Mucosa of rectum (tissue), 2 donors: Measurements from ENCODE around the gene PAQR8.
A peak's percentile ranks its signal among the peaks of the same experiment; 100 is the strongest.

Experiments
- H3K27ac ChIP-seq, 2 donors: one replicate each; pipeline ENCODE4 v1.7.0; 2013; ENCODE audit warnings: inconsistent platforms in 2 of 2, low read depth in 2 of 2, low read length in 2 of 2
- H3K27me3 ChIP-seq, 2 donors: one replicate each; pipeline ENCODE4 v1.7.0; 2013; ENCODE audit warnings: low read length in 2 of 2; ENCODE audit not compliant: control insufficient read depth in 2 of 2, insufficient read depth in 2 of 2
- H3K36me3 ChIP-seq, 2 donors: one replicate each; pipeline ENCODE4 v1.7.0; 2013; ENCODE audit warnings: low read length in 2 of 2; ENCODE audit not compliant: control insufficient read depth in 2 of 2, insufficient read depth in 2 of 2
- H3K4me1 ChIP-seq, 2 donors: one replicate each; pipeline ENCODE4 v1.7.0; 2013; ENCODE audit warnings: low read length in 2 of 2, mild to moderate bottlenecking in 1 of 2; ENCODE audit not compliant: control insufficient read depth in 2 of 2, insufficient read depth in 2 of 2
- H3K4me3 ChIP-seq, 2 donors: one replicate each; pipeline ENCODE4 v1.7.0; 2013; ENCODE audit warnings: low read length in 2 of 2
- H3K9ac ChIP-seq, 2 donors: one replicate each; pipeline ENCODE4 v1.7.0; 2013; ENCODE audit warnings: low read length in 2 of 2, low read depth in 1 of 2, mild to moderate bottlenecking in 1 of 2
- H3K9me3 ChIP-seq, 2 donors: one replicate each; pipeline ENCODE4 v1.7.0; 2013; ENCODE audit warnings: low read length in 2 of 2; ENCODE audit not compliant: control insufficient read depth in 2 of 2
- donor health status: healthy.
- donor health status: Normal muscosa, but diverticular disease.

The PAQR8 gene

GRCh38 chr6:52362443-52363227 lies 684 bp downstream of the PAQR8 start:
- H3K27ac ChIP-seq, result peak overlapping the region; percentile 95
- H3K4me3 ChIP-seq, result peak overlapping the region; percentile 90 to 96
- no peaks in the 10 kb centered on the region for H3K27me3 ChIP-seq
- H3K9me3 ChIP-seq, result no peaks in the 10 kb centered on the region
- peaks cover 15 to 22% of the 10 kb centered on the region in 2 donors for H3K4me1 ChIP-seq
- peaks cover 7 to 10% of the 10 kb centered on the region in 2 donors for H3K36me3 ChIP-seq
- H3K9ac ChIP-seq, result peak overlapping the region; percentile 97 to 98

GRCh38 chr6:52363228-52363867 lies 1.4 kb downstream of the PAQR8 start:
- Histone ChIP-seq H3K4me1 (peaks cover 15 to 22% of the 10 kb centered on the region in 2 donors), H3K27me3 (no peaks in the 10 kb centered on the region), H3K9me3 (no peaks in the 10 kb centered on the region), H3K9ac (peak overlapping the region; percentile 97 to 98), H3K36me3 (peaks cover 9 to 15% of the 10 kb centered on the region in 2 donors), H3K27ac (peak overlapping the region; percentile 95), H3K4me3 (peak overlapping the region; percentile 90 to 96)

GRCh38 chr6:52364480-52365166 lies 2.7 kb downstream of the PAQR8 start:
- Histone ChIP-seq H3K27ac (no peak overlapping the region), H3K4me3 (peak overlapping the region; percentile 90 to 96), H3K4me1 (peaks cover 15 to 22% of the 10 kb centered on the region in 2 donors), H3K9ac (no peak overlapping the region), H3K27me3 (no peaks in the 10 kb centered on the region), H3K9me3 (no peaks in the 10 kb centered on the region), H3K36me3 (peaks cover 9 to 15% of the 10 kb centered on the region in 2 donors)

- Histone ChIP-seq H3K9ac (no peak overlapping the region), H3K9me3 (no peaks in the 10 kb centered on the region), H3K27ac (no peak overlapping the region), H3K4me3 (no peak overlapping the region), H3K4me1 (peaks cover 12 to 22% of the 10 kb centered on the region in 2 donors), H3K27me3 (no peaks in the 10 kb centered on the region), H3K36me3 (peaks cover 9 to 15% of the 10 kb centered on the region in 2 donors)
Measured at GRCh38 chr6:52365317-52365716, 3.4 kb downstream of the PAQR8 start.

- no peak overlapping the region for H3K27ac ChIP-seq
- no peak overlapping the region for H3K4me3 ChIP-seq
Measured at GRCh38 chr6:52365866-52366540, 4.1 kb downstream of the PAQR8 start.

GRCh38 chr6:52368002-52368401 lies 6.1 kb downstream of the PAQR8 start:
- H3K4me1 ChIP-seq, result peaks cover 6 to 12% of the 10 kb centered on the region in 2 donors
- no peak overlapping the region for H3K4me3 ChIP-seq
- no peaks in the 10 kb centered on the region for H3K9me3 ChIP-seq
- no peak overlapping the region for H3K27ac ChIP-seq
- H3K9ac ChIP-seq, result no peak overlapping the region
- peaks cover 9 to 18% of the 10 kb centered on the region in 2 donors for H3K36me3 ChIP-seq
- H3K27me3 ChIP-seq, result no peaks in the 10 kb centered on the region

More at GRCh38 chr6:52365866-52366540, 4.1 kb downstream of the PAQR8 start:
- H3K4me1 ChIP-seq, result peaks cover 11 to 19% of the 10 kb centered on the region in 2 donors
- no peaks in the 10 kb centered on the region for H3K27me3 ChIP-seq
- no peak overlapping the region for H3K9ac ChIP-seq
- H3K36me3 ChIP-seq, result peaks cover 9 to 15% of the 10 kb centered on the region in 2 donors
- H3K9me3 ChIP-seq, result no peaks in the 10 kb centered on the region

GRCh38 chr6:52369234-52369633 lies 7.3 kb downstream of the PAQR8 start:
- no peaks in the 10 kb centered on the region for H3K27me3 ChIP-seq
- H3K9ac ChIP-seq, result no peak overlapping the region
- no peak overlapping the region for H3K4me3 ChIP-seq
- H3K36me3 ChIP-seq, result peaks cover 14 to 18% of the 10 kb centered on the region in 2 donors
- peaks cover 2 to 4% of the 10 kb centered on the region in 2 donors for H3K4me1 ChIP-seq
- no peaks in the 10 kb centered on the region for H3K9me3 ChIP-seq
- H3K27ac ChIP-seq, result no peak overlapping the region

- Histone ChIP-seq H3K4me3 (no peak overlapping the region), H3K27ac (no peak overlapping the region), H3K9me3 (no peaks in the 10 kb centered on the region), H3K4me1 (peaks cover 5 to 6% of the 10 kb centered on the region in 2 donors), H3K36me3 (peaks cover 15% of the 10 kb centered on the region in 2 donors), H3K27me3 (no peaks in the 10 kb centered on the region), H3K9ac (no peak overlapping the region)
Measured at GRCh38 chr6:52371656-52372191, 9.8 kb downstream of the PAQR8 start.

- Histone ChIP-seq H3K27ac (no peak overlapping the region), H3K27me3 (no peaks in the 10 kb centered on the region), H3K36me3 (peaks cover 3 to 11% of the 10 kb centered on the region in 2 donors), H3K9ac (no peak overlapping the region), H3K4me1 (peaks cover 13 to 17% of the 10 kb centered on the region in 2 donors), H3K9me3 (no peaks in the 10 kb centered on the region), H3K4me3 (no peak overlapping the region)
Measured at GRCh38 chr6:52373151-52373690, 11.3 kb downstream of the PAQR8 start.
